ENCODE data around the gene RBBP8.
A peak's percentile ranks its signal among the peaks of the same experiment; 100 is the strongest.

RBBP8 gene

GRCh38 chr18:23003289-23003688, 70.2 kb downstream of the RBBP8 start:
- DNase-seq = no peak

GRCh38 chr18:23012249-23012648, 79.1 kb downstream of the RBBP8 start:
- DNase-seq = no peak

DNA sequence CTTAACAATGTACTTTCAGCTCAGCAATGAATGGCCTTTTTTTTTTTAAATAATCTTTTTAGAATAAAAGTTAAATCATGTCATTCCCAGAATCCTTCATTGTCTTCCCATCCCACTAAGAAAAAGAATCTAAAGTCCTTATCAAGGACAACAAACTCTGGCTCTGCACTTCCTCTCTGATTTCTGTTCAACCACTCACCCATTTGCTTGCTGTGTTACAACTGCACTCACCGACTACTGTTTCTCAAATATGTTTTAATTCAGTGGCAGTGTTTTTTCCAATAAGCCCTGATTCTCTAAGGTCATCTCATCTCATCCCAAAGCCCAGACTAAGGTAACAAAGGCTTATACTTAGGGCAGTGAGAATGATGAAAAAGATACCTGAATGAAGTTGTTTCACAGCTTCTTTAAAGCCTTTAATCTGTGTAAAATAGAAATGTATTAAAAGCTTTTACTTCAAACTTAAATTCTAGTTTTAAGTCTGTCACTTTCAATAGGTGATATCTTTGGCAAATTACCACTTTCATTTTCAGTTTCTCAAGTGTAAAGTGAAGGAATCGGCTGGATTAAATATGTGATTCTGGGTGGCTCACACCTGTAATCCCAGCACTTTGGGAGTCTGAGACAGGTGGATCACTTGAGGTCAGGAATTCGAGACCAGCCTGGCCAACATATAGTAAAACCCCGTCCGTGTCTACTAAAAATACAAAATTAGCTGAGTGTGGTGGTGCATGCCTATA, 87.6 kb downstream of the RBBP8 start:
- DNase-seq = no peak

DNA sequence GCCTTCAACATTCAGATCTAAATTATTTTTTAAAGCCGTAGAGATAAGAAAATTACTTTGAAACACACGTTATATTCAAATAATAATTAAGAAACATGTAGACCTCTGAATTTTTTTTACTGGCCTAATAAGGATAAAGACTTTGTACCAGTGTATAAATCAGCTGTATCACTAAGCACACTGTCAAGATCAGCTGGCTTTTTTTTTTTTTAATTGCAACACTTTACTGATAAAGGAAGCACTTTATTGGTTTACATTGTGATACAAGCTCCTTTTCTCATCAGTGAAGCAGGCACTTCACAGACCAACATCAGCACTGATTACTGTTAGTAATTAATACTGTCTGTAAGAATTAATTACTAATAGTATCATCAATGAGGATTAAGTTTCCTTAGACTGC, 88.5 kb downstream of the RBBP8 start:
- no peak for DNase-seq

GRCh38 chr18:23032030-23032582, 99.0 kb downstream of the RBBP8 start:
- peak; percentile 49 for DNase-seq

- DNase-seq = no peak
Measured at GRCh38 chr18:23033056-23033455, 99.9 kb downstream of the RBBP8 start.

DNA sequence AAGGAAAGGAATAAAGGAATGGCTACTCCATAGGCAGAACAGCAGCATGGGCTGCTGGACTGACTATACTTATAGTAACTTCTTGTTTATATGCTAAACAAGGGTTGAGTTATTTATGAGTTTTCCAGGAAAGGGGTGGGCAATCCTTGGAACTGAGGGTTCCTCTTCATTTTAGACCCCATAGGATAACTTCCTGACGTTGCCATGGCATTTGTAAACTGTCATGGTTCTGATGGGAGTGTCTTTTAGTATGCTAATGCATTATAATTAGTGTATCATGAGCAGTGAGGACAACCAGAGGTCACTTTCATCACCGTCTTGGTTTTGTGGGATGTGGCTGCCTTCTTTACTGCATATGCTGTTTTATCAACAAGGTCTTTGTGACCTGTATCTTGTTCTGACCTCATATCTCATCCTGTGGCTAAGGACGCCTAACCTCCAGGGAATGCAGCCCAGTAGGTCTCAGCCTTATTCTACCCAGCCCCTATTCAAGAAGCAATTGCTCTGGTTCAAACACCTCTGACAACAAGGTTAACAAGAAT, 103.6 kb downstream of the RBBP8 start:
- no peak for DNase-seq

DNA sequence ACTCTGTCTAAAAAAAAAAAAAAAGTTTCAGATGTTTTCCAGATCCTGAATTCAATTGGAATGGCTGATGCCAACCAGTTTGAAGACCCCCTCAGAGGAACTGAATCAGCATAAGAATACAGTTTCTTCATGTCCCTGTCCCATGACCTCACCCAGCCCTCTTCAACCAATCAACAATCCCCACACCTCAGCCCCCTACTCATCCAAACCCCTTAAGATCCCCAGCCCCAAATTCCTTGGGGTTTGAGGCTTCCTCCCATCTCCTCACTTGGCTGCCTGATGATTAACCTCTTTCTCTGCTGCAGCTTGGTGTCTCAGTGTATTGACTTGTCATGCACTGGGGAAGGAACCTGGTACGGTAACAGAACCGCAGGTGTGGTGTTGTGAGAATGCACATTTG, 104.5 kb downstream of the RBBP8 start:
- no peak for DNase-seq

DNA sequence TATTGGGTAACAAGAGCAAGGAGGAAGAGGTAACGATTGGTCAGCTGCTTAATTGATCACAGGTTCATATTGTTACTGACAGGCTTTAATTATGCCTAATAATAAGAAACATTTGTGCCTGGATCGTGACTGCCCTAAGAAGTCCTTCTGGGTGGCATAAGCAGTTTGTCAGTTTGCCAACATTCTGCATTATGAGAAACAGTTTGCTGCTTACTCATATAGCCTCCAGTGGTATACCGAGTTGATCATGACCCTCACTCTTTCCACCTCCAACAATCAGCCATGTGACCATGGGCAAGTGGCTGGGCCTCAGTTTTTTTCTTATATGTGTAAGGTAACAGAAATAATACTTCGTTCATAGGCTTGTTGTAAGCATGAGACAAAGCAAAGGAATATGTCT, 105.6 kb downstream of the RBBP8 start:
- DNase-seq = no peak

DNA sequence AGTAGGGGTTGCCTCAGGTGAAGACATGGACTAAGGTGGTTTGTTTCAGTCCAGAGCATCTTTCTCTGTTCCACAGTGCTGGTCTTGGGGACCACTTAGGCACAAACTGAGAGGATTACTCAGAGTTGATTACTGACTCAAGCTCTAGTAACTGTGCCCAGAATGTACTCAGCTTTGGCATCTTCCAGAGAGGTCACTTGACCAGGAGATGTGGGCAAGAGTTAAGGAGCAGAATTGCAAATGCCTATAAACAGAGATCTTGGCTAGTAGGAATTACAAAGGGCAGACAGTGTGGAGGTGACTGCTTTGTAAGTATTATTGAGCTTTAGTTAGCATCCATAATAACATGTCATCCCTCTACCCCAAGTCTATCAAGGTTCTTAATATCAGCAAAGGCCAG, 109.0 kb downstream of the RBBP8 start:
- DNase-seq = no peak

DNA sequence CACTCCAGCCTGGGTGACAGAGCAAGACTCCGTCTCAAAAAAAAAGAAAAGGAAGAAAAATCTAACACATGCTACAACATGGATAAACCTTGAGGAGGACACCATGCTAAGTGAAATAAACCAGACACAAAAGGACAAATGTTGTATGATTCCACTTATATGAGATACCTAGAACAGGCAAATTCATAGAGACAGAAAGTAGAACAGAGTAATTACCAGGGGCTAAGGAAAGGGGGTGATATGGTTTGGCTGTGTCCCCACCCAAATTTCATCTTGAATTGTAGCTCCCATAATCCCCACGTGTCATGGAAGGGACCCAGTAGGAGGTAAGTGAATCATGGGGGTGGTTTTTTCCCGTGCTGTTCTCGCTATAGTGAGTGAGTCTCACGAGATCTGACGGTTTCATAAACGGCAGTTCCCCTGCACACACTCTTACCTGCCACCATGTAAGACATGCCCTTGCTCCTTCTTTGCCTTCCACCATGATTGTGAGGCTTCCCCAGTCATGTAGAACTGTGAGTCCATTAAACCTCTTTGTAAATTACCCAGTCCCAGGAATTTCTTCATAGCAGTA, 110.8 kb downstream of the RBBP8 start:
- DNase-seq = no peak

DNA sequence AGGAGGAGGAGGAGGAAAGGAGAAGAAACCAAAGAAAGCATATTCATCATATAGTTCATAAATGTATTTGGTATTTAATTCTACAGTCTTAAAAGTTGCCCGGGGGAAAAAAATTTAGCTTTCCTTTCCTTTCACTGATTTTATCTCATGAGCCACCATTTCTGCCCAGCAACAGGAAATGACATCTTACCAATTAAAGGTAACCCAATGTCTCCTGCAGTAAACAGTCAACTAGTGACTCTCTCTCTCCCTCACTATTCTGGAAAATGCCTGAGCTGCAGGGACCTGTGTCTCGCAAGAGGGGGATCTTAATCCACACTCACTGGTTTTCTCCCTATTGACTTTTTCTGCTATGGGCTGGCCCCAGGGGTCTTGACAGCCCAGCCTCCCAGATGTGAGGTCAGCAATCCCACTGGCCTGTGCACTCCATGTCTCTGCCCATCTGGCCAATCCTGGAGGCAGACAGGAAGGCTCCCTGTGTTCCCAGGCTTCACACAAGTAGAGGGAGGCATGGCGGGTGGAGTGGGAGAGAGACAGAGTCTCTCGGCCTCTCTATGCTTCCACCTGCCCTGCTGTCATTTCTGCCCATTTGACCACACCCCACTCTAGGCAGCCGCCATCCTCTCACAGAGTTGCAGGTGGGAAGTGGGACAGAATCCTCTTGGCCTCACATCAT, 116.7 kb downstream of the RBBP8 start:
- no peak for DNase-seq

- no peak for DNase-seq
Measured at GRCh38 chr18:23053776-23054457, 120.8 kb downstream of the RBBP8 start.

- DNase-seq = no peak
Measured at GRCh38 chr18:23054553-23054952, 121.4 kb downstream of the RBBP8 start.

- DNase-seq = no peak
Measured at GRCh38 chr18:23056315-23056714, 123.2 kb downstream of the RBBP8 start.

DNA sequence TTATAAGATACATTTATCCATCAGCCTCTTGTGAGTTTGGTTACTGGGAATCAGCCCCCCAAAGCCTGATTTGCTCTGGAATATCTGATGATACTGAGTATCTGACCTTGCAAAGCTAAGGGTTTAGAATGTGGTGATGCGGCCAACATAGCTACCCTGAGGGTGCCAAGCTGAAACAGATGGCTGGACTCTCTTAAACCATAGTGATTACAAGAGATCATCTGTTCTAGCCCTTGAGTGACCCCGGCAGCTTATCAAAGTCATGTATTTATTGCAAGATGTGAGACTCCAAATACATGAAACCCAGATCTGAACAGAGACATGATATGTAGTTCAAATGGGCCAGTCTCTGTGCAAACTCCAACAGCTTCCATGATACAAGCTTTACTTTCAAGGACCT, 124.0 kb downstream of the RBBP8 start:
- no peak for DNase-seq

DNA sequence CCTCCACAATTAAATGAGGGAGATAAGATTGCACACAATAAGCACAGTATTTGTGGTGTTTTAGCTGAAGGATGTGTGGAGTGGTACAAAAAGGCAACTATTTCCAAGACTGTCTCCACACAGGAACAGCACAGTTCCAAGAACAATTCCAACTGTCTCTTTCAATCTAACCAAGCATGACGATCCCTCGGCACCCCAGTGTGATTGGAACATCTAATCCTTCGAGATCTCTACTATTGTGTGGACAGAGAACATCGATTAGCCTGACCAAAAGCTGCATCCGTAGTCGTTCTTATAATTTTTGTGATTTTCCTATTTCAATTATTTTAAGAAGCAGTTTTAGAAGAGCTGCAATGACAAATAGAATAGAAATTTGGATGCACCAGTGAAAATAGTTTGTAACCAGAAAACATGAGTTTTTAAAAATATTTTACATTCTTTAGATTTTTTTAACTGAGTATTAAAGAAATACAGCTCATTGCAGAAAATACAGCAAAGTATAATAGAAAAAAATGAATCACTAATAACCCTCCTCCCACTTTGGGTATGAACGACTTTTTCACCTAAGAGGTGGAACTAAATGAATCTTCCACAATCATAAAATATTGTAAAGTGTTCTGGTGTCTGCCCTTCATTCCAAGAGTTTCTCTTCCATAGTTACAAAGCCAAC, 125.8 kb downstream of the RBBP8 start:
- no peak for DNase-seq

GRCh38 chr18:23059541-23060465, 126.7 kb downstream of the RBBP8 start:
- DNase-seq = no peak

- no peak for DNase-seq
Measured at GRCh38 chr18:23062011-23062410, 128.9 kb downstream of the RBBP8 start.

DNA sequence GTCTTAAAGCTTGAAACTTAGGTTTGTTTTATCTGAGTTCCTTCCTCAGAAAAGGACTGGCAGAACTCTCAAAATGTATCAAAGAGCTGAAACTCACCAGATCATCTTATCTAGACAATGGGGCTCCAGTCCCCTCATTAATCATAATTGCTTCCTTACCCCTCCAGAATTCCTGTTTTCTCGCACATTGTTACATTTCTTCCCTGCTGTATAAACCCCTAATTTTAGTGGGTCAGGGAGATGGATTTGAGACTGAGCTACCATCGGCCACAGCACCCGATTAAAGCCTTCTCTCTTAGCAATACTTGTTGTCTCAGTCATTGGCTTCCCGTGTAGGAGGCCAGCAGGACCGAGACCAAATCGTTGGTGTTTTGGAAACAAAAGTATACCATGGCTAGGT, 130.4 kb downstream of the RBBP8 start:
- no peak for DNase-seq

DNA sequence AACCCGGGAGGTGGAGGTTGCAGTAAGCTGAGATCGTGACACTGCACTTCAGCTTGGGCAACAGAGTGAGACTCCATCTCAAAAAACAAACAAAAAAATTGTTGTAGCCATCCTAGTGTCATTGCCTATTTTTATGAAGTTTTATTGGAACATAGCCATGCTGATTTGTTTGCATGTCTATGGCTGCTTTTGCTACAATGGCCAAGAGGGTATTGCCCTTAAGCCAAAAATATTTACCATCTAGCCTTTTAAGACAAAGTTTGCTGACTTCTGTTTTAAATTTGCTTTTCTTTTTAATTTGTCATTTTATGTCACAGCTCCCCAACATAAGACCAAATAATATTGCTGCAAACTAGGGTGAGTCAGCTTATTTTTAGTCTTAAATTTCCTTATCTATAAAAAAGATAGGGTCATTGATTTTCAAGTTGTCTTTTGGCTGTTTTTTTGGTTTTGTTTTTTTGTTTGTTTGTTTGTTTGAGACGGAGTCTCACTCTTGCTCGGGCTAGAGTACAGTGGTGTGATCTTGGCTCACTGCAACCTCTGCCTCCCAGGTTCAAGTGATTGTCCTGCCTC, 132.2 kb downstream of the RBBP8 start:
- no peak for DNase-seq

Measured in kidney glomerular epithelial cell (primary cell).